ENCODE results near the gene SLC26A11.

The SLC26A11 gene

GRCh38 chr17:80220054-80220735 is at the start of gene SLC26A11, which contains the start of gene SGSH:
TSS of gene SLC26A11 (plus strand) at chr17:80220427. CDS start at chr17:80221561, 1,134 bp downstream.
TSS of gene SGSH (minus strand) at chr17:80220333. CDS start at chr17:80220313, 20 bp downstream.
- peak; percentile 99 for DNase-seq (ENCODE audit: low spot score)

DNA sequence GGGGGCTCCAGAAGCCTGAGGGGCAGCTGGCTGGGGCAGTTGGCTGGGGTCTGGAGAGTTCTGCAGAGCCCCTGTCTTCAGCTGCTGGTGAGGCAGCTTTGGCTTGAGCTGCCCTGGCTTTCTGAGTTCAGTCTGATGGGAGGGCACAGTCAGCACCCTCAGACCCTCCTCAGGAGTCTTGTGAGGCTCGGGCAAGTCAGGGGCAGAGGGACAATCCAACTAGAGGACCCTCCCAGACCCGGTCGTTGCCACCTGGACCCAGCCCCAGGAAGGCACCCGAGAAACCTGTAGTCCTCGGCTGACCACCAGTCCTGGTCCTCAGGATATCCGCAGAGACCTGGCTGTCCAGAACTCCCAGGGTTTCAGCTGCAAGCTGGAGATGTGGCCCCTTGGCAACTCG is 48.5 kb upstream of the SLC26A11 start:
- DNase-seq (ENCODE audit: low spot score) = no peak

- no peak for DNase-seq (ENCODE audit: low spot score)
Measured at GRCh38 chr17:80173126-80173525, 47.1 kb upstream of the SLC26A11 start.

DNA sequence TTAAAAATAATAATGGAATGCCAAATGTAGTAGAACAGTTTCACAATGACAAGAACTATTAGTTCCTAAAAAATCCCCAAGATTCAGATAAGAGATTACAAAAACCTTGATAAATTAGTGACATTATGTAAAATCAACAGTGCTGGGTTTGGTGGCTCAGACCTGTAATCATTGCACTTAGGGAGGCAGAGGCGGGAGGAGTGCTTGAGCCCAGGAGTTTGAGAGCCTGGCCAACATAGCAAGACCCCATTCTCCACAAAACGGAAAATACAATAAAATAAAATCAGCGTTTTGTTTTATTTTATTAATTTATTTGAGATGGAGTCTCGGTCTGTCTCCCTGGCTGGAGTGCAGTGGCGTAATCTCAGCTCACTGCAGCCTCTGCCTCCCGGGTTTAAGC is 46.3 kb upstream of the SLC26A11 start:
- no peak for DNase-seq (ENCODE audit: low spot score)

GRCh38 chr17:80176757-80177156 is 43.5 kb upstream of the SLC26A11 start:
- DNase-seq (ENCODE audit: low spot score) = no peak

- no peak for DNase-seq (ENCODE audit: low spot score)
Measured at GRCh38 chr17:80177986-80178595, 42.1 kb upstream of the SLC26A11 start.

GRCh38 chr17:80180192-80180591 is 40.0 kb upstream of the SLC26A11 start:
- no peak for DNase-seq (ENCODE audit: low spot score)

- no peak for DNase-seq (ENCODE audit: low spot score)
Measured at GRCh38 chr17:80181431-80181830, 38.8 kb upstream of the SLC26A11 start.

DNA sequence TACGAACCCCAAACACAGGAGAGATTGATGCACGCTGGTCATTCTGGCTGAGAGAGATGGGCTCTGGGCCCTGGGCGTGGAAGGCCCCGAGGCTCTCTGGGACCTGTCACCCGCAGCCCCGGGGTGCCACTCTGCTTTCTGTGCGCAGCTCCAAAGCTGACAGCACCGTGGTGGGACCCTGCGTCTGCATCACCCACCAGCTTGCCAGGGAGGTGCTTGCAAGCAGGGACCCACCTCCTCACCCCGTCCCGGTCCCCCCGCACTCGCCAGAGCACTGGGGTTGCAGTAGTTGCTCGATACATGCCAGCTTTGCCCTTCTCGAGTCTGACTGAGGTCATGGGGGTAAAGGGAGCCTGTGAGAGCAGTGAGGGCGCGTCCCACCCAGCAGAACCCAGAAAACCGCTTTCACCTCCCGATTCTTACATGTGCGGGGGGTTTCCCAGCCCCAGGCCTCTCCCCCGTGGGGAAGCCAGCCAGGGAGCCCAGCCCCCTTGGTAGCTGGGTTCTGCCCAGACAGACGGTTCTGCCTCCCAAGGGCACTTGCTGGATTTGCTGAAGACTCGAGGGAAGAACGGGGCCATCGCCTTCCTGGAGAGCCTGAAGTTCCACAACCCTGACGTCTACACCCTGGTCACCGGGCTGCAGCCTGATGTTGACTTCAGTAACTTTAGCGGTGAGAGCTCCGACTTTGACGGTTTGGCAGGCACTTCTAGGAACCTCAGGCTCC is 37.9 kb upstream of the SLC26A11 start:
- no peak for DNase-seq (ENCODE audit: low spot score)

DNA sequence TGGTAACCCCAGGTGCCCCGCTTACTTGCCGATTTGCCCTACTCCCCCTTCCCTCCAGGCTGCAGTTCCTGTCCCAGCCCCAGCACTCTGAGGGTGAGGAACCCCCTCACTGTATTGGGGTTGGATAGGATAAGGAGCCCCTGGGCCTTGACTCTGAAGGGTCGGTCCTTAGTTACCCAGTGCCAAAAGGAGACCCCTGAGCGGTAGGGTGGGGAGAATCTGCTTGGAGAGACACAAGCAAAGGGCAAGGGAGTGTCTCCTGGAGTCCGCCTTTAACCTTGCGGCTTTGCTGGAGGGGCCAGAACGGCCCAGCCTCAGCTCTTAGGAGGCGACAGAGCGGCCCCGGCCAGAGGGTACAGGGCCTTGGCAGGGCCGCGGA is 37.4 kb upstream of the SLC26A11 start:
- DNase-seq (ENCODE audit: low spot score) = no peak

GRCh38 chr17:80183581-80184422 is 36.4 kb upstream of the SLC26A11 start:
- no peak for DNase-seq (ENCODE audit: low spot score)

GRCh38 chr17:80184423-80184714 is 35.9 kb upstream of the SLC26A11 start:
- DNase-seq (ENCODE audit: low spot score) = no peak

DNA sequence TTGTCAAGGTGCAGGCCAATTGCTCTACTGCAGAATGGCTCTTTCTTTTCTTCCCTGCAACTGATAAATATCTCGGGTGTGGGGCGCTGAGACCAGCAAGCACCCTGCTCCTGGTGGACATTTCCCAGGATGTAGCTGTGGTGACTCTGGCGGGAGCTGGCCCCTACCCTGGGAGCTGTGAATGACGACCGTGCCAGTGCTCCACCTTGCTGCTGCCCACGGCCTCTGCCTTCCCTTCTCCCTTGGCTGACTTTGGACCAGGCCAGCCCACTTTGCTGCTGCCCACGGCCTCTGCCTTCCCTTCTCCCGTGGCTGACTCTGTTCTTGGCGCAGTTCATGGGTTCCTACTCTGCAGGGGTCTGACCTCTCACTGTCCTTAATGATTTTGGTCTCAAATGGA is 34.3 kb upstream of the SLC26A11 start:
- no peak for DNase-seq (ENCODE audit: low spot score)

DNA sequence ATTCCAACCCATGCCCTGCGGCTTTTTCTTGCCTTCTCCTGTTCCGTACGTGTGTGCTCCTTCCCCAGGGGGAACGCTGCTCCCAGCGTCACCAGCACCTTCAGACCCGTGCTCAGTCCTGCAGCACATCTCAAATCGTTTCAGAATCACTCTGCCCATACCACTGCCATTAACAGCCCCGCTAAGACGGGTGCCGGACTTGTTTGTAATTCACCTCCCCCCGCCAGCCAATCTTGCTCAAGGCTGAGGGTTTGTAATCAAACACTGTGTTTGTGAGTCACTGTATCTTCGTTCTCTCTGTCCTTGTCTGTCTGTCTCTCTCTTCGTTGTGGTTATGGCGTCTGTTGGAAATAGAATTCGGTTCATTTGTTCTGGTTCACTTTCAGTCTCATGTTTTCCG is 33.1 kb upstream of the SLC26A11 start:
- DNase-seq (ENCODE audit: low spot score) = peak; percentile 67

DNA sequence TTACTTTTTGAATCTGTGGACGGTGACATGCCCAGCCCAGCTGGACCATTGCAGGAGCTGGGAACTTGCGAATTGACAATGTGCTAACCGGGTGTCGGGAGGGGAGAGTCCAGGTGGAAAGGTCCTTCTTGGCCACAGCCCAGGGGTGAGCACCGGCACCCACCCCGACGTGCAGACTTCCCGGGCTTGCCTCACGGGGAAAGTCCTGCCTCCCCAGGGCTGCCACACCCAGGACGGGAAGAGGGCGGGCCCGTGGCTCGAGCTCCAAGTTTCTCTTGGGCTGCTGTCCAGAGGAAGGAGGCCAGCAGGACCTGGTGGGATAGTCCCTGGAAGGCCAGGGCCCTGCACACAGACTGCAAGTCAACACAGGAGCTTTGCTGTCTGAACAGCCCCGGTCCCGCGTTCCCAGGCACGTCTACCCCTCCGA is 32.7 kb upstream of the SLC26A11 start:
- peak; percentile 91 for DNase-seq (ENCODE audit: low spot score)

- no peak for DNase-seq (ENCODE audit: low spot score)
Measured at GRCh38 chr17:80189611-80190010, 30.6 kb upstream of the SLC26A11 start.

GRCh38 chr17:80190716-80191115 is 29.5 kb upstream of the SLC26A11 start:
- DNase-seq (ENCODE audit: low spot score) = no peak

- DNase-seq (ENCODE audit: low spot score) = no peak
Measured at GRCh38 chr17:80191192-80191591, 29.0 kb upstream of the SLC26A11 start.

- no peak for DNase-seq (ENCODE audit: low spot score)
Measured at GRCh38 chr17:80191865-80192661, 28.2 kb upstream of the SLC26A11 start.

- DNase-seq (ENCODE audit: low spot score) = no peak
Measured at GRCh38 chr17:80195141-80195540, 25.1 kb upstream of the SLC26A11 start.

GRCh38 chr17:80195671-80196529 is 24.3 kb upstream of the SLC26A11 start:
- peak; percentile 64 for DNase-seq (ENCODE audit: low spot score)
